ENCODE measurements around the gene DYNLT2. TPM values are rescaled to one million over a fixed set of nuclear protein-coding genes. Genes with fewer than 3 reads are reported as not detected.

DYNLT2 gene
- total RNA-seq, 1 donor from 2014 or later = 1.1 TPM

DNA sequence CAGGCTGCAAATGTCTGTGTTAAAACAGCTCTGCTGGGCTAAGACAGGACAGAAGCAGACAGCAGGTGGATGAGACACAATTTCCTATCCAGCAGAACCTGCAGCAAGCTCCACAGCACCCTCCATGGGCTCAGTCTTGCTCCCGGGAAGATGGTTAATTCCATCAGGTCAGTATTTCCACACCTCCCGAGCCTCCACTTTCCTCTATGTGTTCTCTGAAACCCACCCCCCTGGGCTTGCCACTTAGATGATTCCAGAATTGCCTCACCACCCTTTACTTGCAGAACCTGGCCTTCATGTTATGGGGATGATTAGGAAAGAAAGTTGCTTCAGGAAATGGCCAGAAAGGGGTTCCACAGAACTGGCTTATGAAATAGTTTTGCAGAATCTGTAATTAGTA, 43.8 kb upstream of the DYNLT2 start:
- no peaks in the 10 kb centered on the region for H3K36me3 ChIP-seq (ENCODE audit: control insufficient read depth, insufficient read depth, low read length)
- no peak overlapping the region for H3K4me3 ChIP-seq (ENCODE audit: low read depth, low read length)
- TF ChIP-seq, protein P1, sequence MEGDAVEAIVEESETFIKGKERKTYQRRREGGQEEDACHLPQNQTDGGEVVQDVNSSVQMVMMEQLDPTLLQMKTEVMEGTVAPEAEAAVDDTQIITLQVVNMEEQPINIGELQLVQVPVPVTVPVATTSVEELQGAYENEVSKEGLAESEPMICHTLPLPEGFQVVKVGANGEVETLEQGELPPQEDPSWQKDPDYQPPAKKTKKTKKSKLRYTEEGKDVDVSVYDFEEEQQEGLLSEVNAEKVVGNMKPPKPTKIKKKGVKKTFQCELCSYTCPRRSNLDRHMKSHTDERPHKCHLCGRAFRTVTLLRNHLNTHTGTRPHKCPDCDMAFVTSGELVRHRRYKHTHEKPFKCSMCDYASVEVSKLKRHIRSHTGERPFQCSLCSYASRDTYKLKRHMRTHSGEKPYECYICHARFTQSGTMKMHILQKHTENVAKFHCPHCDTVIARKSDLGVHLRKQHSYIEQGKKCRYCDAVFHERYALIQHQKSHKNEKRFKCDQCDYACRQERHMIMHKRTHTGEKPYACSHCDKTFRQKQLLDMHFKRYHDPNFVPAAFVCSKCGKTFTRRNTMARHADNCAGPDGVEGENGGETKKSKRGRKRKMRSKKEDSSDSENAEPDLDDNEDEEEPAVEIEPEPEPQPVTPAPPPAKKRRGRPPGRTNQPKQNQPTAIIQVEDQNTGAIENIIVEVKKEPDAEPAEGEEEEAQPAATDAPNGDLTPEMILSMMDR (IDR thresholded peaks at IDR 0.05; ENCODE audit: insufficient read depth, low read length, severe bottlenecking) = no peak
- peaks cover 6% of the 10 kb centered on the region for H3K27me3 ChIP-seq (ENCODE audit: control insufficient read depth, insufficient read depth, low read length)
- FAIRE-seq = no peak
- DNase-seq (ENCODE audit: low read depth) = no peak

DNA sequence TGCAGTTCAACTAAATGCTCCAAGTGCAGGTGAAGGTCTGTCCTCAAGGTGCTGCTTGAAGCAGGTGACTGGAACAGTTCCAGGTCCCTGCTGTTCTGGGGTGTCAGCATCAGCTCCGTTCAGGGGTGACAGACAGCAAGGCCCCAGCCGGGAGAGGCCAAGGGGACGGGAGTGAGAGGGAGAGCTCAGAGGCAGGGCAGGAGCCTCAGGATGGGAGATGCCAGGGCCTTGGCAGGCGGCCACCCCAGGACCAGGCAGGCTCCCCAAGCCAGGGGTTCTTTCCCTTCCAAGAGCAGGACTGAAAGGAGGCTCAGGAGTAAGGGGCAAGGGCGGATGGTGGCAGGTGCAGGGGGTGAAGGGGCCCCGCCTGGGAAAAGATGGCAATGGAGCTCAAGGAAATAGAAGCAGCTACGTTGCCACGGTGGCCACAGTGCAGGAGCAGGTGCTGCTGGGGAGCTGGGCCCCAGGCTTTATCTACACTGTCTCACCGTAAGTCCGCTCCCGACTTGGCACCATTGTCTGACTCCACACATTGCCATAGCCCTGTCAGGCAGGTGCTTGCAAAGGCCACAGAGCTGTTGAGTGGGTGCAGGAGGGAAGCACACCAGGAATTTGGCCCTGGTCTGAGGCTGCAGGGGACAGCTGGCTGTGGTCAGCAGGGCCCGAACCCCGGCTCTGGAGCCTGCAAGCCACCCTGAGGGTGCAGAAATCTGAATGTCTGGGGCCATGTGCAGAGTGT, 43.1 kb upstream of the DYNLT2 start:
- DNase-seq (ENCODE audit: low read depth) (no peak), FAIRE-seq (no peak)
- Histone ChIP-seq H3K36me3 (ENCODE audit: control insufficient read depth, insufficient read depth, low read length) (no peaks in the 10 kb centered on the region), H3K4me3 (ENCODE audit: low read depth, low read length) (no peak overlapping the region), H3K27me3 (ENCODE audit: control insufficient read depth, insufficient read depth, low read length) (peaks cover 6% of the 10 kb centered on the region)
- TF ChIP-seq, protein P1 (IDR thresholded peaks at IDR 0.05; ENCODE audit: insufficient read depth, low read length, severe bottlenecking) = no peak

DNA sequence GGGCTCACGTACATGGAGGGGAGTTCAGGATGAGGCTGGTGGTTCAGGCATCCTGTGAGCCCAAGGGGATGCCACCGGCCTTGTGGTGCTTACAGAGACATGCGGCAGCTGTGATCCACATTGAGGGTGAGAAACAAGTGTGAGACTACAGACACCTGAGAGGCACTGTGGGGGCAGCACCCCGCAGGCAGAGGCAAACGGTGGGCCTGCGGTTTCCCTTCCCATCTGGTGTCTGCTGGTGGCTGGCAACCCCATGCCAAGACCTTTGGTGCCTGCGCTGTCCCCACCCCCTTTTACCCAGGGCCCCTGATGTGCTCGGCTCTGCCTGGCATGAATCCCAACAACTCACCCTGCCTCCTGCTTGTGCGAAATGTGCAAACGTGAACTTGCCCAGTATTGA, 42.0 kb upstream of the DYNLT2 start:
- H3K4me3 ChIP-seq (ENCODE audit: low read depth, low read length) = no peak overlapping the region
- FAIRE-seq = no peak
- TF ChIP-seq, protein P1 (IDR thresholded peaks at IDR 0.05; ENCODE audit: insufficient read depth, low read length, severe bottlenecking) = no peak
- DNase-seq (ENCODE audit: low read depth) = no peak
- H3K27me3 ChIP-seq (ENCODE audit: control insufficient read depth, insufficient read depth, low read length) = peaks cover 6% of the 10 kb centered on the region
- no peaks in the 10 kb centered on the region for H3K36me3 ChIP-seq (ENCODE audit: control insufficient read depth, insufficient read depth, low read length)

- DNase-seq (ENCODE audit: low read depth) = no peak
- Histone ChIP-seq H3K36me3 (ENCODE audit: control insufficient read depth, insufficient read depth, low read length) (no peaks in the 10 kb centered on the region), H3K4me3 (ENCODE audit: low read depth, low read length) (no peak overlapping the region), H3K27me3 (ENCODE audit: control insufficient read depth, insufficient read depth, low read length) (peaks cover 6% of the 10 kb centered on the region)
- FAIRE-seq = no peak
- TF ChIP-seq, protein P1 (IDR thresholded peaks at IDR 0.05; ENCODE audit: insufficient read depth, low read length, severe bottlenecking) = no peak
These were observed 41.1 kb upstream of the DYNLT2 start for GRCh38 chr6:169792306-169793015.

GRCh38 chr6:169791721-169792131, 40.4 kb upstream of the DYNLT2 start:
- H3K4me3 ChIP-seq (ENCODE audit: low read depth, low read length) = no peak overlapping the region
- no peak for DNase-seq (ENCODE audit: low read depth)
- peaks cover 6% of the 10 kb centered on the region for H3K27me3 ChIP-seq (ENCODE audit: control insufficient read depth, insufficient read depth, low read length)
- TF ChIP-seq, protein P1 (IDR thresholded peaks at IDR 0.05; ENCODE audit: insufficient read depth, low read length, severe bottlenecking) = no peak
- H3K36me3 ChIP-seq (ENCODE audit: control insufficient read depth, insufficient read depth, low read length) = no peaks in the 10 kb centered on the region
- no peak for FAIRE-seq
